ENCODE data around the gene HIPK3.
A peak's percentile ranks its signal among the peaks of the same experiment; 100 is the strongest.
"Not testable (repeated sequence)": the region's sequence is repeated elsewhere in the genome, so short reads cannot be mapped to it uniquely, and the experiment has no call there.

The HIPK3 gene

GRCh38 chr11:33303541-33303940, 46.4 kb downstream of the HIPK3 start:
- no peak for DNase-seq (ENCODE audit: low read depth, low spot score)

GRCh38 chr11:33306821-33307220, 49.6 kb downstream of the HIPK3 start:
- not testable (repeated sequence) for DNase-seq (ENCODE audit: low read depth, low spot score)

DNA sequence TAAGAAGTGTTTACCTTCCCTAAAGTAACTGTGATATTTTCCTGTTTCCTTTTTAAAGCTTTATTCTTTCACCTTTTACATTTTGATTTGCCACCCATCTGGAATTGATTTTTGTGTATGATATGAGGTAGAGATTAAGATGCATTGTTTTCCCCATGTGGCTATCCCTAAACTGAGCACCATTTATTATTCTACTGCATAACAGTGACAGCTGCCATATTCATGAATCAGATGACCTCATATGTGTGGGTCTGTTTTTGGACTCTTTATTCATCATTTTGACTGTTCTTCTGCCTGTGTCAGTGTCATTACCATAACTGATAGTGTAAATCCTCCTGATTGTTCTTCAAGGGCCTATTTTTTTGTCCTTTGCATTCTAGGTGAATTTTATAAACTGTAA, 50.8 kb downstream of the HIPK3 start:
- DNase-seq (ENCODE audit: low read depth, low spot score) = no peak

DNA sequence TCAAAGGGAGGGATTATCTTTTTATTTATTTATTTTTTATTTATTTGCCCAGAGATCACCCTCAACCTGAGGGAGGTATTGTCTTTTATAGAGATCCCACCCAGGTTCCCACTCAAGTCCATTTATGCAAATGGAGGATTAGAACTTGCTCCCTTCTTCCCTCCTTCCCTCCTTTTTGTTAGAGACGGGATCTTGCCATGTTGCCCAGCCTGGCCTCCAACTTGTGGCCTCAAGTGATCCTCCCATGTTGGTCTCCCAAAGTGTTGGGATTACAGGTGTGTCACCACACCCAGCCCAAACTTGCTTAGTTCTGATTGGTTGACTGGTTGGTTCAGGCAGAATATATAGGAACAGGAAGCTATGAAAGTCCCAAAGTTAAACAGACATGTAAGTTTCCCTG, 51.9 kb downstream of the HIPK3 start:
- DNase-seq (ENCODE audit: low read depth, low spot score) = no peak

- peak; percentile 70 for DNase-seq (ENCODE audit: low read depth, low spot score)
These were observed 53.7 kb downstream of the HIPK3 start for GRCh38 chr11:33310720-33311500.

DNA sequence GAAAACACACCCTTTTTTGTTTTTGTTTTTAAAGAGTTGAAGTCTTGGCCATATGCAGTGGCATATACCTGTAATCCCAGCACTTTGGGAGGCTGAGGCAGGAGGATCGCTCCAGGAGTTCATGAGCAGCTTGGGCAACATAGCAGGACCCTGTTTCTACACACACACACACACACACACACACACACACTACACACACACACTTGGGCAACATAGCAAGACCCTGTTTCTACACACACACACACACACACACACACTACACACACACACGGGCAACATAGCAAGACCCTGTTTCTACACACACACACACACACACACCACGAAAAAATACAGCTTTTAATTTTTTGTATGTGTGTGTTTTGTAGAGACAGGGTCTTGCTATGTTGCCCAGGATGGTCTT, 54.5 kb downstream of the HIPK3 start:
- no peak for DNase-seq (ENCODE audit: low read depth, low spot score)

DNA sequence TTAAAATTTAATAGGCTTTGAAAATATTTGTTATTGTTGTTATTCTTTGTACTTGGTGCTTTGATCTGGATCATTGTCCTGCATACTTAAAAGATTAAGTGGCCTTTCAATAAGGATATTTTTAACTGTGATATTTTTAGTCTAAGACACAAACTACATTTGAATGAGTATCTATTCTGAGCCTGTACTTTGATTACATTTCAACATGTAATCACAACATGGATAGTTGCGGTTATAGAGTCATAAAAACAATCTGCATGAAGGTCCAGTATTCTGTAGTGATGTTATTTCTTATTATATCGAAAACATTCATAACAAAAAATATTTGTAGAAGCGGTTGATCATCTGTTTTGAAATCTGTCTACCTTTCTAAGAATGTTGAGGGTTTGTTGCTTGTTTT, 58.6 kb downstream of the HIPK3 start:
- no peak for DNase-seq (ENCODE audit: low read depth, low spot score)

- no peak for DNase-seq (ENCODE audit: low read depth, low spot score)
These were observed 60.5 kb downstream of the HIPK3 start for GRCh38 chr11:33317662-33318061.

DNA sequence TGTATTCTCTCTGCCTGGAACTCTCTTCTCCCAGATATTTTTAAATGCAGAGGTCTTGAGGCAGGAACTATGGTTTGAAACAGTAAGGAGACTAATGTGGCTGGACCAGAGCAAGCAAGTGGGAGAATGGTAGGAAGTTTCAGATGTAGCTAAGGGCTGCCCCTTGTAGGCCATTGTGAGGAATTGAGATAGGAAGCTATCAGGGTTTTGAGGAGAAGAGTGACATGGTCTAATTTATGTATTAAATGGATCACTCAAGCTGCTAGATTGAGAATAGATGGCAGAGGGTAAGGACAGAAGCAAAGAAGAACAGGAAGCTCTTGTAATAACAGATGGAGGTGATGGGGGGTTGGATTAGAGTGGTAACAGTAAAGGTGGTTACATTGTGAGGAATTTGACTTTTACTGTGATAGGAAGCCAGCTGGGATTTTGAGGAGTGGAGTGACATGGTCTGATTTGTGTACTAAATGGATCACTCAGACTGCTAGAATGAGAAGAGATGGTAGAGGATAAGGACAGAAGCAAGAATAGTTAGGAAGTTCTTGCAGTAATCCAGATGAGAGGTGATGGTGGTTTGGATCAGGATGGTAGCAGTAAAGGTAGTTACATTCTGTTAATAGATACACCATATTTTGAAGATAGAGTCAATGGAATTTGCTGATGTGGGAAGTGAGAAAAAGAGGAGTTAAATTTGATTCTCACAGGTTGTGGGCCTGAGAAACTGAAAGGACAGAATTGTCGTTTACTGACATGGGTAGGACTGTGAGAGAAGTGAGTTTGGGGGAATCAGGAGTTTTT, 63.0 kb downstream of the HIPK3 start:
- DNase-seq (ENCODE audit: low read depth, low spot score) = no peak

DNA sequence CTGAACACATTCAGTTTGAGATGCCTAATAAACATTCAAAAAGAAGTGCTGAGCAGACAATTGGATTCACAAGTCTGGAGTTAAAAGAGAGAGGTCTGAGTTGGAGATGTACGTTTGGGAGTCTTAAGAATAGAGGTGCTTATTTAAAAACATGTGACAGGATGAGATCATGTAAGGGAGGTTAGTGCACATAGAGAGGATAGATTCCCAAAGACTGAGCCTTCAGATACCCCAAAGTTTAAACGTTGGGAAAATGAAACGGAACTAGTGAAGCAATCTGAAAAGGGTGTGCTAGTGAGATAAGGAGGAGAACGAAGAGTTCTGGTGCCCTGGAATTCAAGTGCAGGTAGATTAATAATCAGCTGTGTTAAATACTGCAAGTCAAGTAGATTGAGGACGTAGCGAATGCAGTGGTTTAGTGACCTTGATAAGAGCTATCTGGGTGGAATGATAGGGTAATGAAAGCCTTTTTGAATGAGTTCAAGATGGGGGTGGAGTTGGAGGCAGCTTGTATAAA, 63.7 kb downstream of the HIPK3 start:
- DNase-seq (ENCODE audit: low read depth, low spot score) = no peak

DNA sequence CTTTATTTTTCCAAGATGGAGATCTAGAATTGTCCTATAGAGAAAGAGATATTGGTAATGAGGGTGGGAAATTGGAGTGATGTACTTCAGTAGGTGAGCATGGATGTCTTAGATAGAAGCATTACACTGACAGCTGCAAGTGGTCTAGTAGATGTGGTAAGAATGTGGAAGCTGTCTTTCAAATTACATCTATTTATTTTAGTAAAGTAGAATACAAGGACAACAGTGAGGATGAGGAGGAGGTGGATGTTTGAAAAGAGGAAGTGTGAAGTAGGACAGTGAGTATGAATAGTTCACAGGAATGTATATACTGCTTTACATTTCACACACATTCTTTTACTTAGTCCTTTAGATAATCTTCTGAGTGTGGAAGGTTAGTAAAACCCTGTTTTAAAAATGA, 64.2 kb downstream of the HIPK3 start:
- no peak for DNase-seq (ENCODE audit: low read depth, low spot score)

- no peak for DNase-seq (ENCODE audit: low read depth, low spot score)
These were observed 66.2 kb downstream of the HIPK3 start for GRCh38 chr11:33323421-33323820.

DNA sequence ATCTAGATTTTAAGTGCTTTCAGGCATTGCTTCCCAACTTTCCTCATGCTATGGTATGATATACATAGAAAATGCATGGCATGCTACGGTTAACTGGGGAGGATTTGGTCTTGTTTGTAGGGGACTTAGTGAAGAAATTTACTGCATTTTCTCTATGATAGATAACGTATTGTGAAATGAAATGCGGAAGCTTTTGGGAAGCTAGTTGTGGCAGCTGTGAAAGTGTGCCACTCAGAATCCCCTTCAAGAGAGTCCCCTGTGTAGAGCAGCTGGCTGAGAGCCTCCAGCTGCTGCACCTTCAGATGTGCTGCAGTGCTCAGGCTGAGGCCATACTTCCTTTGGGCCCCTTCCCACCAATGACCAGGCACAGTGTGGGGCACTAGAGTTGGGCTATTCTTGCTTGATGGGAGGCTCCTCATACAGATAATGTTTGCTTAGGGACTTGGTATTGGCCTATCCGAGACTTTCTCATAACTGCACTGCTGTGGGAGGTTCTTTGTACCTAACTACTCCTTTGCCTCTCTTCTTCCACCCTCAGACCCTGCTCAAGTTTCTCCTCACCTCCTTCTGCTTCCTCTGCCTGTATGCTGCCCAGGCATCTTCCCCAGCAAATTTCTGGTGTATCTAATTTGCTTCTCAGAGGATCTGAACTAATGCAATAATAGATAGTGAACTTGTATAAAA, 67.3 kb downstream of the HIPK3 start:
- no peak for DNase-seq (ENCODE audit: low read depth, low spot score)

- DNase-seq (ENCODE audit: low read depth, low spot score) = no peak
These were observed 68.3 kb downstream of the HIPK3 start for GRCh38 chr11:33325451-33325850.

GRCh38 chr11:33329705-33330329, 72.6 kb downstream of the HIPK3 start:
- DNase-seq (ENCODE audit: low read depth, low spot score) = peak; percentile 47

- DNase-seq (ENCODE audit: low read depth, low spot score) = no peak
These were observed 76.6 kb downstream of the HIPK3 start for GRCh38 chr11:33333816-33334215.

DNA sequence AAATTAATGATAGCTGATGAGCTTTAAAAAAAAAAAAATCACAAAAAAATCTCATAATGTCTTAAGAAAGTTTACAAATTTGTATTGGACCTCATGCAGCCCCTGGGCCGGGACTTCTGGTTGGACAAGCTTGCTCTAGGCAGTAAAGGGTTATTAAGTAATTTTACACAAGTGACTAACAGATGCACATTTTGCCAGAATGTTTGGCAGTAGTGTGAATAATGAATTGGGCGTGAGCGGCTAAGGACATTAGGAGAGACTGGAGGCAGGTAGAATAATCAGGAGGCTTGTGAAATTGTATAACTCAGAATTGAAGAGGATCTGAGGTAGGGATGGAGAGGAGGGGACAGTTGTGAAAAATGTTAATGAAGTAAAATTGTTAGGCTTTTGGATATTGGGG, 77.4 kb downstream of the HIPK3 start:
- no peak for DNase-seq (ENCODE audit: low read depth, low spot score)

DNA sequence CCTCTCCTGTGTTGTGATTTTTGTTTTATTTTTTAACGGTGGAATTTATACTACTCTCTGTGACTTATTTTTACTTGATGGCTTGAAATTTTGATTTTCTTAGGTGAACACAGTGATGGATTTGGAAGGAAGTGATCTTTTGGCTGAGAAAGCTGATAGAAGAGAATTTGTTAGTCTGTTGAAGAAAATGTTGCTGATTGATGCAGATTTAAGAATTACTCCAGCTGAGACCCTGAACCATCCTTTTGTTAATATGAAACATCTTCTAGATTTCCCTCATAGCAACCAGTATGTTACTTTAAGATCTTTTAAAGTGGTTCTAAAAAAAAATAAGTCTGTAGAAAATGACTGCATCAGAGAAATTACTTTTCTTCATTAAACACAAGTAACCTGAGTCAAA, 82.1 kb downstream of the HIPK3 start:
- no peak for DNase-seq (ENCODE audit: low read depth, low spot score)

- no peak for DNase-seq (ENCODE audit: low read depth, low spot score)
These were observed 87.4 kb downstream of the HIPK3 start for GRCh38 chr11:33344611-33345010.

DNA sequence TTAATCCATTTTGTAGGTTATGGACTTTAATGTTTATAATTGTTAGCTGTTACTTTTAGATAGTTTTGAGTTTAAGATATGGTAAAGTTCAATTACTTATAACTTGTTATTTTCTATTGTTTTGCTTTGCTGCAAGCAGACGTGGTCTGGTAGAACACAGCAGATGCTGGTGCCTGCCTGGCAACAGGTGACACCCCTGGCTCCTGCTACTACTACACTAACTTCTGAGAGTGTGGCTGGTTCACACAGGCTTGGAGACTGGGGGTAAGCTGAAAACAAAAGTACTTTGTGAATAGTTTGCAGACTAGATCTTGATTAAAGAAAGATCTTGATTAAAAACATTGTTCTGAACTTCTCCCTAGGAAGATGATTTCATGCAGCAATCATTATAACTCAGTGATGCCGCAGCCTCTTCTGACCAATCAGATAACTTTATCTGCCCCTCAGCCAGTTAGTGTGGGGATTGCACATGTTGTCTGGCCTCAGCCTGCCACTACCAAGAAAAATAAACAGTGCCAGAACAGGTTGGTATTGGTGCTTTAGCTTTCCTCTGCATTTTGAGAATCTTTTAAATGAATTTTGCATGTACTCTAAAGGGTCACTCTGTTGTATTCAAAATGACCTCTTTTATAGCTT, 90.4 kb downstream of the HIPK3 start:
- DNase-seq (ENCODE audit: low read depth, low spot score) = no peak

GRCh38 chr11:33350287-33350686, 93.1 kb downstream of the HIPK3 start:
- no peak for DNase-seq (ENCODE audit: low read depth, low spot score)
